Memory B cell (primary cell): ENCODE results near the gene DGKQ.

Source experiments
- ATAC-seq: fragments of 150-1000 bp; cut with Tn5 transposase; 2 replicates; pipeline ENCODE4 v1.10.0; 2021; ENCODE audit warnings: low read depth, mild to moderate bottlenecking, moderate library complexity
- DNase-seq, 2 donors: peaks; one replicate each; pipeline ENCODE4 v3.0.0; 2022; ENCODE audit warnings: low spot score in 2 of 2
- H3K27ac Mint-ChIP-seq: one replicate; pipeline ENCODE4 v1.8.0; 2022; ENCODE audit warnings: mild to moderate bottlenecking, moderate library complexity, mixed read lengths
- H3K27me3 Mint-ChIP-seq: one replicate; pipeline ENCODE4 v1.8.0; 2022; ENCODE audit warnings: mixed read lengths
- H3K36me3 Mint-ChIP-seq: one replicate; pipeline ENCODE4 v1.8.0; 2022; ENCODE audit warnings: mild to moderate bottlenecking, mixed read lengths
- H3K4me1 Mint-ChIP-seq: one replicate; pipeline ENCODE4 v1.8.0; 2022; ENCODE audit warnings: mixed read lengths
- H3K4me3 Mint-ChIP-seq: one replicate; pipeline ENCODE4 v1.8.0; 2022; ENCODE audit warnings: mild to moderate bottlenecking, moderate library complexity, mixed read lengths
- H3K9me3 Mint-ChIP-seq: one replicate; pipeline ENCODE4 v1.8.0; 2022; ENCODE audit warnings: mixed read lengths

DGKQ gene

DNA sequence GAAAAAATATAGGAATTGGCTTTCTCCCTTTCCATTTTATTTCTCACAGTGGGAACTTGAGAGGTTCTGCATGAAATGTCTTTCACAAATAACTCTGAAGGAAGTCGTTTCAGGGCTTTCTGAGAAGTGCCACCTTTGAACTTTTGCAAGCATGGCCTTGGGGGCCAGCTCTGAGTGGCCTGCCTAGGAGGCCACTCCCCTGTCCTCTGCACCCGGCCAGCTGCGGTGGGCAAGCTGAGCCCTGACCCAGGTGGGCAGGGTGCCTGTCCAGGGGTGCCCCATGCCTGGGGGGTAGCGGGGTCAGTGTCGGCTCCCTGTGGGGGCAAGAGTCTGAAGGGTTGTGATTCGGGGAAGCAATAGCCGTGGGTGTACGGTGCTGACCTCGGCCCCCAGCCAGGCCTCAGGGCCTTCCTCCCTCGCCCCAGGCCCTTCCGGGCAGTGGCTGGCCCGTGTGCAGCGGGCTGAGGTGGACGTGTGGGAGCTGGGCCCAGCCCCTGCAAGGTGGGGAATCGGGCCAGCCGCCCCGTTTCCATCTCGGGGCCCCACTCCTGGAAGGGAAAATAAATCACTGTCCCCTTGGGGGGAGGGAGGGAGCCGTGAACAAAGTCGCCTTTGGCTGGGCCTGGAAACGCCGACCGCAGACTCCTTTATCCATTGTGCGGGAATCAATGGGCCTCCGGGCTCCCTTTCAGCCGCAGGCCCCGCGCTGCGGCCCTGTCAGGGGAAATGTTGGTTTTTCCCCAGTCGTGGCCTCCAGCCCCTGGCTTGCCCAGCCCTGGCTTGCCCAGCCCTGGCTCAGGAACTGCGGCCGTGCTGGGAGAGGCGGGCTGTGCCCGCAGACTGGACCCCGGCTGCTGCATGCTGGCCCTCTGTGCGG, 41.2 kb upstream of the DGKQ start:
- Mint-ChIP-seq H3K4me3 (no peak overlapping the region), H3K9me3 (no peaks in the 10 kb centered on the region), H3K4me1 (peaks cover 5% of the 10 kb centered on the region), H3K36me3 (no peaks in the 10 kb centered on the region), H3K27me3 (peaks cover 1% of the 10 kb centered on the region), H3K27ac (no peak overlapping the region)
- DNase-seq = no peak
- ATAC-seq = no peak

DNA sequence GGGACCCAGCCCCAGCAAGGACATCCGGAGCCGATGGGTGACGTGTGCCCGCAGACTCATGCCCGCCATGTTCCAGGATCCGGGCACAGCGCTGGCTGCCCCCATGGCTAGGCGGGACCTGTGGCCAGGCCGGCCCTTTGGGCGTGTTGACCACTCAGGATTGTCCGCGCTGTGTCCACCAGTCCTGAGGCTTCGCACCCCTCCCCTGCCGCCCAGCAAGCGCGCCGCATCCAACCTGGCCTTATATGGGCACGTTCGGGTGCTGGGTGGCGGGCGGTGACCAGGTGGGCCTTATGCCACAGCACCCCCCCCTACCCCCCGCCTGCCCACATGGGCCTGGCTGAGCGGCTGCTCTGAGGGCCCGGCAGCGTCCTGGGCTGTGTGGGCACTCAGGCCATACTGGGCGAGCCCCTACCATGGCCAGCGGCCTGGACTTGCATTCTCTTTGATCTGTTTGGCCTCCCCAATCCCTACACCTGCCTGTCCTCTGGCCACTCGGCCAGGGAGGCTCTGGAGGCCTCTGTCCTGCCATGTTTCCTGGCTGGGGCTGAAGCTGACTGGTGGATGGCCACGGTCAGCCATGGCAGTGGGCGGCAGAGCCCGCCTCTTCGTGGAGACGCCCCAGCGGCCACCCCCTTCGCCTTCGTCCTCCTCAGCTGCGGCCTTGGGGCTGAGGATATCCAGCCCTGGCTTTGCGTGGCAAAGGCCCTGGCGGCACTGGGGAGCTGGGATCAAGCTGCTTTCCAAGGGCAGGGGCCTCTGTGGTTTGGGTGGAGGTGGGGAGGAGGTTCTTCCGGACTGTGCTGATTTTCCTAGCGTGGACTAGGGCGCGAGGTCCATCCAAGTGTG, 40.1 kb upstream of the DGKQ start:
- Mint-ChIP-seq H3K27ac (no peak overlapping the region), H3K4me1 (peaks cover 13% of the 10 kb centered on the region), H3K9me3 (no peaks in the 10 kb centered on the region), H3K36me3 (no peaks in the 10 kb centered on the region), H3K4me3 (peak overlapping the region; percentile 54), H3K27me3 (peaks cover 5% of the 10 kb centered on the region)
- ATAC-seq (no peak), DNase-seq (no peak)

DNA sequence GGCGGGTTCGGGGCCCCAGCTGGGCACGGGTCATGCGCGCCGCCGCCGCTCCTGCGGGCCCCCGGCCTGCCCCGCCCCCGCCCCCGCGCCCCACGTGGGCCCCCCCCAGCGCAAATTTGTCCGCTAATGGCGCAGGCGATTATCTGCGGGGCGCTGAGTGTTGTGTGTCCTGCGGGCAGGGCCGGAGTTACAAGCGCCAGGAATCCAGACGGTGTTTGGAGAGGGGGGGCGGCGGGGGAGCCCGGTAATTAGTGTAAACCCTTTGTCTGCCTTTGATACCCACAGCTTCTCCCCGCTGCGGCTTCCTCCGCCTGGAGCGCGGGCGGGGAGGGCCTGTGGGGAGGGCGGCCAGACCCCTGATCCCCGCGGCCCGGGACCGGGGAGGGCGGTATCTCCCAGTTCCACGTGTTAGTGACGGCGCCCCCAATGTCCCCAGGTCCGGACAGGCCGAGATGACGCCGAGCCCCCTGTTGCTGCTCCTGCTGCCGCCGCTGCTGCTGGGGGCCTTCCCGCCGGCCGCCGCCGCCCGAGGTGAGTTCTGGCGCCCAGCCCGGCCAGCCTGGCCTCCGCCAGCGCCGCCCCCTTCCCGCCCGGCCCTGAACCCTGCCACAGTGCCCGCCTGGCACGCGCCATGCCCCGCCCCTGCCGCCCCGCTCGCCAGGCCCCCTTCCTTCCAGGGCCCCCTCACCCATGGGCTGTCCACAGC, 38.8 kb upstream of the DGKQ start:
- Mint-ChIP-seq H3K4me1 (peaks cover 13% of the 10 kb centered on the region), H3K27ac (no peak overlapping the region), H3K36me3 (no peaks in the 10 kb centered on the region), H3K27me3 (peaks cover 10% of the 10 kb centered on the region), H3K9me3 (no peaks in the 10 kb centered on the region), H3K4me3 (peak overlapping the region; percentile 77)
- peak; percentile 5 for ATAC-seq
- no peak for DNase-seq

DNA sequence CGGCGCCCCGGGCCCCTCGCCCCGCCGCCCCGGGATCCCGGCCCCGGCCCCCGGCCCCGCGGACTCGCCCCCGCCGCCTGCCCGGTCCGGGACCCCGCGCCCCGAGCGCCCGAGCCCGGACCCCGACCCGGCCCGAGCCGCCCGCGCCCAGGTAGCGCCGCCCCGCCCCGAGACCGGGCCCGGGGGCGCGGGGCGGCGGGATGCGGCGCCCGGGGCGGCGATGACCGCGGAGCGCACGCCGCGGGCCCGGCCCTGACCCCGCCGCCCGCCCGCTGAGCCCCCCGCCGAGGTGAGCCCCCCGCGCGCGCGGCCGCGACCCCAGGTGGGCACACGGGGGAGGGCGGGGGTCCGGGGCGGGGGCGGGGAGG, 38.3 kb upstream of the DGKQ start:
- Mint-ChIP-seq H3K27me3 (peaks cover 13% of the 10 kb centered on the region), H3K36me3 (no peaks in the 10 kb centered on the region), H3K4me3 (no peak overlapping the region), H3K27ac (no peak overlapping the region), H3K9me3 (no peaks in the 10 kb centered on the region), H3K4me1 (peaks cover 15% of the 10 kb centered on the region)
- no peak for ATAC-seq
- no peak for DNase-seq

- Mint-ChIP-seq H3K9me3 (no peaks in the 10 kb centered on the region), H3K4me3 (peak within 1 kb of the TSS; percentile 91), H3K36me3 (no peaks in the 10 kb centered on the region), H3K4me1 (peaks cover 15% of the 10 kb centered on the region), H3K27ac (peak within 1 kb of the TSS; percentile 82), H3K27me3 (peaks cover 13% of the 10 kb centered on the region)
- DNase-seq = peak; percentile 79 to 88
- ATAC-seq = peak; percentile 66
Observed at GRCh38 chr4:1011022-1011665, 37.8 kb upstream of the DGKQ start, which contains the start of gene FGFRL1. FGFRL1 (plus strand) TSS chr4:1011626; CDS start chr4:1012486, 860 bp downstream.

- H3K9me3 Mint-ChIP-seq = no peaks in the 10 kb centered on the region
- peak; percentile 5 for ATAC-seq
- peak overlapping the region; percentile 82 for H3K27ac Mint-ChIP-seq
- DNase-seq = peak; percentile 38 to 58
- peaks cover 15% of the 10 kb centered on the region for H3K27me3 Mint-ChIP-seq
- peak overlapping the region; percentile 91 for H3K4me3 Mint-ChIP-seq
- no peaks in the 10 kb centered on the region for H3K36me3 Mint-ChIP-seq
- H3K4me1 Mint-ChIP-seq = peaks cover 15% of the 10 kb centered on the region
Observed at GRCh38 chr4:1010395-1011021, 37.1 kb upstream of the DGKQ start.

GRCh38 chr4:1009542-1010394, 36.4 kb upstream of the DGKQ start:
- ATAC-seq (peak; percentile 57), DNase-seq (peak; percentile 74 to 79)
- Mint-ChIP-seq H3K27ac (peak overlapping the region; percentile 82), H3K36me3 (no peaks in the 10 kb centered on the region), H3K27me3 (peaks cover 17% of the 10 kb centered on the region), H3K4me1 (peaks cover 15% of the 10 kb centered on the region), H3K9me3 (no peaks in the 10 kb centered on the region), H3K4me3 (peak overlapping the region; percentile 91)

DNA sequence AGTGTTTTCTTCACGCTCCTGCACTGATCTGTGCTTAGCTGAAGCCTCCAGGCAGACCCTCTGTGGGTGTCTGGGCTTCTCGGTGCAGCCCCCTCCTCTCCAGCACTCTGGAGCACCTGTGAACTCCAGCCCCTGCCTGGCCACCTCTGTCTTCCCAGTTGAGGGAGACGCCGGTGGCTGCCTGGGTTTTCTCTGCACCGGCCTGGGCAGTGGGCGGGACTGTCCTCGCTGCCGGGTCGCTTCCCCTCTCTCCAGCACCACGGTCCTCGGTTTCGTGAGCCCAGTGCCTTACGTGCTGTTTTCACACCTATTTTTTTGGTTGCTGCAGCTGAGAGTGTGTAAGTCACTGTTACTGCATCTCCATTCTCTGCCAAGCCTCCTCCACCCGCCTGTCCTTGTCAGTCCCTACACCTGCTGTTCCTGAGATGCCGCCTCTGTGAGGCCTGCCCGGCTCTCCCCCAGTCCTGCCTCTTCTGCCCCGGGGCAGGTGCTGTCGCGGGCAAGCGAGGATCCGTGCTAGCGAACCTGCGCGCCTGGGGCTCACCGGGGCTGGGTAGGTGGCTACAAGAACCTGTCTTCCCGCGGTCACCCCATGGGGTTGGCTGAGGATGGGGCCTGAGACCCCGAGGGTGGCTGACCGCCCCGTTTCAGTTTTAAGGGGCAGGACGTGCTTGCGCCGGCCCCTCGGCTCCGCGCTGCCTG, 35.6 kb upstream of the DGKQ start:
- Mint-ChIP-seq H3K27ac (no peak overlapping the region), H3K27me3 (peaks cover 19% of the 10 kb centered on the region), H3K4me1 (peaks cover 15% of the 10 kb centered on the region), H3K9me3 (no peaks in the 10 kb centered on the region), H3K36me3 (no peaks in the 10 kb centered on the region), H3K4me3 (peak overlapping the region; percentile 74)
- peak; percentile 7 for ATAC-seq
- peak; percentile 47 to 59 for DNase-seq

DNA sequence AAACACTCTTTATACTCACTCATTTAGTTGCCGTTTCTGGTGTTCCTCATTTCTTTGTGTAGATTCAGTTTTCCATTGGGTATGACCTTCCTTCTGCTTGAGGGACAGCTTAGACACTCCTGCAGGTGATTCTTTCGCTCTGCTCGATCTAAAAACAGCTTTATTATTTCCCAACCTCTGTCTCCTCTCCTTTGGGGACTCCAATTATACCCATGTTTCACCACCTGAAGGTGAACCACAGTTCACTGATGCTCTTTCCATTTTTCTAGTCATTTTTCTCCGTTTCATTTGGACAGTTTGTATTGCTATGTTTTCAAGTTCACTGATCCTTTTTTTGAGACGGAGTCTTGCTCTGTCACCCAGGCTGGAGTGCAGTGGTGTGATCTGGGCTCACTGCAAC, 33.5 kb upstream of the DGKQ start:
- Mint-ChIP-seq H3K27me3 (peaks cover 20% of the 10 kb centered on the region), H3K9me3 (no peaks in the 10 kb centered on the region), H3K4me1 (peaks cover 15% of the 10 kb centered on the region), H3K27ac (no peak overlapping the region), H3K36me3 (no peaks in the 10 kb centered on the region), H3K4me3 (no peak overlapping the region)
- DNase-seq (no peak), ATAC-seq (no peak)

DNA sequence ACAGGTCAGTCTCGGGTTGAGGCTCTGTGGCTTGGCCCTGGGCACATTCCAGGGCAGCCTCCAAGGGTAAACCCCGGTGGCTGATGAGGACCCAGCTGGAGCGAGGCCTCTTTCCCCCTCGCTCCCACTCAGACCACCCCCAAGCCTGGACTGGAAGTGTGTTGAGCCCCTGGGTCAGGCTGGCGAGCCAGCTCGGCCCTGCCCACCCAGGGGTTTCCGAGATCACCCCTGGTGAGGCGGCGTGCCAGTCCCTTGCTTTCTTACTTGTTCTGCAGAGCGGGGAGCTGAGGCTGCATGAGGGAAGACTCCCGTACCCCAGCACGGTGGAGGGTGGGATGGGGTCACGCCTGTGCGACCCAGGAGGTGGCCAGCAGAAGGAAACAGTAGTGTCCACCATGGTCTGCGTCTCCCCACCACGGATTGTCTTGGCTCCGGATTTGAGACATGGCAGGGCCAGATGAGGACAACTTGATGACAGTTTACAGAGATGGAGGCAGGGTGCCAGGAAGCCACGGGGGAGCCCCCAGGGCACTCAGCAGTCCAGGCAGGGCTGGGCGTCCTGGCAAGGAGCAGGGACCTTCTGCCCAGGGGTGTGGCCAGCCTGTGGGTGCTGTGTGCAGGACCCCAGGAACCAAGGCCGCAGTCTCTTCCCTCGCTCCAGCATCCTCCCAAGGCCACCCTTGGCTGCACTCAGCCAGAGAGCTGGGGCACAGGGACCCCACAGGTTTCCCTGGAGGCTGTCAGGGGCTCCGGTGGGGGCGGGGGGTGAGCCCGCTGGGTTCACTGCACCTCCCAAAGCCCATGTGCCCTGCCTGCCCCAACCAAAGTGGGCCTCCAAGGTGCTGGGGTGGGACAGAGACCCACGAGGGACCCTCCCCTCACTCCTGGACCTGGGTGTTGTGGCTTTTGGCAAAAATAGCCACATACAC, 31.5 kb upstream of the DGKQ start:
- Mint-ChIP-seq H3K36me3 (no peaks in the 10 kb centered on the region), H3K27me3 (peaks cover 22% of the 10 kb centered on the region), H3K4me1 (peaks cover 15% of the 10 kb centered on the region), H3K27ac (no peak overlapping the region), H3K4me3 (no peak overlapping the region), H3K9me3 (no peaks in the 10 kb centered on the region)
- ATAC-seq (no peak), DNase-seq (no peak)

DNA sequence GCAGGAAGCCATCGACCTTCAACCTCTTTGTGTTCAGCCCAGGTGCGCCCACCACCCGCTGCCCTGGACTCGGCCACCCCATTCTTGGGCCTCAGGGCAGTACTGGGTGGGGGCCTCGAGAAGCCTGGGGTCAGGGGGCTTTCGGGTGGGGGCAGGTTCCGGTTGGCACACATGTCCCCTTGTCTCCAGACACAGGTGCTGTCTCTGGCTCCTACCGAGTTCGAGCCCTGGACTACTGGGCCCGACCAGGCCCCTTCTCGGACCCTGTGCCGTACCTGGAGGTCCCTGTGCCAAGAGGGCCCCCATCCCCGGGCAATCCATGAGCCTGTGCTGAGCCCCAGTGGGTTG, 30.7 kb upstream of the DGKQ start:
- H3K9me3 Mint-ChIP-seq = no peaks in the 10 kb centered on the region
- H3K27ac Mint-ChIP-seq = no peak overlapping the region
- no peak overlapping the region for H3K4me3 Mint-ChIP-seq
- DNase-seq = no peak
- H3K36me3 Mint-ChIP-seq = no peaks in the 10 kb centered on the region
- peaks cover 25% of the 10 kb centered on the region for H3K27me3 Mint-ChIP-seq
- ATAC-seq = no peak
- H3K4me1 Mint-ChIP-seq = peaks cover 18% of the 10 kb centered on the region
